ENCODE data around the gene FBXO41. TPM values are rescaled to one million over a fixed set of nuclear protein-coding genes. Genes with fewer than 3 reads are reported as not detected.
A peak's percentile ranks its signal among the peaks of the same experiment; 100 is the strongest.

Gene FBXO41
- total RNA-seq, 1 donor from 2014 or later, result 1.5 TPM

- Histone ChIP-seq H3K79me2 (ENCODE audit: low read depth) (no peaks in the 10 kb centered on the region), H3K4me1 (peaks cover 8% of the 10 kb centered on the region), H2AFZ (replicated peaks) (no peak overlapping the region), H3F3A (ENCODE audit: low read depth) (peaks cover 24% of the 10 kb centered on the region), H3K4me2 (no peak overlapping the region), H3K4me3 (no peak overlapping the region), H3K27ac (no peak overlapping the region), H3K36me3 (no peaks in the 10 kb centered on the region), H4K20me1 (ENCODE audit: low read depth) (peaks cover 38% of the 10 kb centered on the region), H3K9ac (no peak overlapping the region), H3K27me3 (peaks cover 97% of the 10 kb centered on the region), H3K9me3 (ENCODE audit: low read depth) (no peaks in the 10 kb centered on the region)
- Mint-ChIP-seq H3K27me3 (ENCODE audit: insufficient read depth, low read depth) (peaks cover 75% of the 10 kb centered on the region), H3K36me3 (no peaks in the 10 kb centered on the region), H3K9me3 (no peaks in the 10 kb centered on the region), H3K4me1 (peaks cover 11% of the 10 kb centered on the region), H3K4me3 (no peak overlapping the region), H3K27ac (no peak overlapping the region)
- DNase-seq (ENCODE audit: low spot score), result no peak
- TF ChIP-seq EZH2 (IDR thresholded peaks at IDR 0.05) (no peak), CTCF (IDR thresholded peaks at IDR 0.05) (peak; percentile 14)
These were observed 5.0 kb upstream of the FBXO41 start for GRCh38 chr2:73289304-73289703.

- peaks cover 56% of the 10 kb centered on the region for H3K27me3 Mint-ChIP-seq (ENCODE audit: insufficient read depth, low read depth)
These were observed 1.9 kb upstream of the FBXO41 start for GRCh38 chr2:73286134-73286655.

GRCh38 chr2:73285159-73285739 is 971 bp upstream of the FBXO41 start:
- Histone ChIP-seq H3K27me3 (peaks cover 57% of the 10 kb centered on the region), H3K4me1 (peaks cover 14% of the 10 kb centered on the region), H3F3A (ENCODE audit: low read depth) (peaks cover 21% of the 10 kb centered on the region), H2AFZ (replicated peaks) (no peak overlapping the region), H3K4me2 (peak overlapping the region; percentile 95), H4K20me1 (ENCODE audit: low read depth) (peaks cover 33% of the 10 kb centered on the region), H3K4me3 (peak overlapping the region; percentile 80), H3K79me2 (ENCODE audit: low read depth) (peaks cover 17% of the 10 kb centered on the region), H3K9ac (no peak overlapping the region), H3K27ac (no peak overlapping the region), H3K9me3 (ENCODE audit: low read depth) (no peaks in the 10 kb centered on the region), H3K36me3 (no peaks in the 10 kb centered on the region)
- peak overlapping the region; percentile 68 for H3K4me3 Mint-ChIP-seq
- no peak for TF ChIP-seq EZH2phosphoT487 (IDR thresholded peaks at IDR 0.05)
- no peak for TF ChIP-seq CTCF (IDR thresholded peaks at IDR 0.05)
- TF ChIP-seq EZH2 (IDR thresholded peaks at IDR 0.05), result no peak
- H3K4me1 Mint-ChIP-seq, result peaks cover 8% of the 10 kb centered on the region
- H3K9me3 Mint-ChIP-seq, result no peaks in the 10 kb centered on the region
- no peaks in the 10 kb centered on the region for H3K36me3 Mint-ChIP-seq
- no peak for DNase-seq (ENCODE audit: low spot score)
- H3K27me3 Mint-ChIP-seq (ENCODE audit: insufficient read depth, low read depth), result peaks cover 46% of the 10 kb centered on the region
- no peak overlapping the region for H3K27ac Mint-ChIP-seq

More at GRCh38 chr2:73286134-73286655, 1.9 kb upstream of the FBXO41 start:
- Histone ChIP-seq H3K4me3 (no peak overlapping the region), H3K4me2 (no peak overlapping the region), H4K20me1 (ENCODE audit: low read depth) (peaks cover 39% of the 10 kb centered on the region), H3K9ac (no peak overlapping the region), H3K27me3 (peaks cover 66% of the 10 kb centered on the region), H3K27ac (no peak overlapping the region), H3K79me2 (ENCODE audit: low read depth) (peaks cover 17% of the 10 kb centered on the region), H3K4me1 (peaks cover 14% of the 10 kb centered on the region), H3F3A (ENCODE audit: low read depth) (peaks cover 27% of the 10 kb centered on the region), H3K9me3 (ENCODE audit: low read depth) (no peaks in the 10 kb centered on the region), H3K36me3 (no peaks in the 10 kb centered on the region), H2AFZ (replicated peaks) (no peak overlapping the region)
- Mint-ChIP-seq H3K27ac (no peak overlapping the region), H3K9me3 (no peaks in the 10 kb centered on the region), H3K4me1 (peaks cover 14% of the 10 kb centered on the region), H3K4me3 (peak overlapping the region; percentile 68), H3K36me3 (no peaks in the 10 kb centered on the region)
- TF ChIP-seq EZH2phosphoT487 (IDR thresholded peaks at IDR 0.05), result no peak
- TF ChIP-seq CTCF (IDR thresholded peaks at IDR 0.05), result no peak
- no peak for TF ChIP-seq EZH2 (IDR thresholded peaks at IDR 0.05)
- DNase-seq (ENCODE audit: low spot score), result no peak

All from neural progenitor cell (in vitro differentiated cells).